Keratinocyte (primary cell): Measurements from ENCODE around the gene AMBRA1. TPM values are rescaled to one million over a fixed set of nuclear protein-coding genes. Genes with fewer than 3 reads are reported as not detected.

ENCODE experiments used
- DNase-seq: peaks from one replicate; pipeline ENCODE4 v3.0.0-alpha.2; 2011; ENCODE audit warnings: low read depth, missing footprints, low spot score
- FAIRE-seq: peaks from 2 replicates; lab custom pipeline; 2011; peaks lifted over from hg19 to GRCh38; lab: Jason Lieb, UNC
- H2AFZ ChIP-seq: 2 replicates; pipeline ENCODE4 v1.6.0; 2012; ENCODE audit warnings: low read length, control low read depth, inconsistent platforms; ENCODE audit not compliant: control insufficient read depth
- H3K27ac ChIP-seq: 2 replicates; pipeline ENCODE4 v1.5.1; 2011; ENCODE audit warnings: low read length; ENCODE audit not compliant: control insufficient read depth, insufficient read depth
- H3K27me3 ChIP-seq: 3 replicates; pipeline ENCODE4 v1.6.0; 2011; ENCODE audit warnings: low read length; ENCODE audit not compliant: control insufficient read depth, insufficient read depth; ENCODE audit errors: extremely low read depth
- H3K36me3 ChIP-seq, 2 experiments: 2 replicates in 1 of 2; 3 replicates in 1 of 2; pipeline ENCODE4 v1.5.1; 2011; ENCODE audit warnings: low read length in 2 of 2, mild to moderate bottlenecking in 1 of 2; ENCODE audit not compliant: control insufficient read depth in 2 of 2, insufficient read depth in 2 of 2; ENCODE audit errors: extremely low read depth in 1 of 2
- H3K4me1 ChIP-seq: 3 replicates; pipeline ENCODE4 v1.5.1; 2011; ENCODE audit warnings: low read length; ENCODE audit not compliant: control insufficient read depth, insufficient read depth; ENCODE audit errors: extremely low read depth
- H3K4me2 ChIP-seq: 3 replicates; pipeline ENCODE4 v1.6.0; 2011; ENCODE audit warnings: low read depth, low read length; ENCODE audit not compliant: control insufficient read depth, insufficient read depth; ENCODE audit errors: extremely low read depth
- H3K4me3 ChIP-seq, 3 experiments: fragments of 200-600 bp in 1 of 3; sonication (generic) in 1 of 3; 2 replicates in 2 of 3; 3 replicates in 1 of 3; pipeline ENCODE4 v1.5.1; 2011 to 2016; ENCODE audit warnings: low read length in 3 of 3, mild to moderate bottlenecking in 3 of 3, control low read depth in 2 of 3, inconsistent platforms in 1 of 3, low read depth in 1 of 3, mixed read lengths in 1 of 3, mixed run types in 1 of 3, moderate library complexity in 1 of 3; ENCODE audit not compliant: control insufficient read depth in 2 of 3, insufficient read depth in 2 of 3; ENCODE audit errors: extremely low read depth in 1 of 3
- H3K79me2 ChIP-seq: 2 replicates; pipeline ENCODE4 v1.6.0; 2012; ENCODE audit warnings: low read length; ENCODE audit not compliant: control insufficient read depth, insufficient read depth
- H3K9ac ChIP-seq: 3 replicates; pipeline ENCODE4 v1.6.0; 2011; ENCODE audit warnings: low read length; ENCODE audit not compliant: control insufficient read depth, insufficient read depth; ENCODE audit errors: extremely low read depth
- H3K9me1 ChIP-seq: 3 replicates; pipeline ENCODE4 v1.6.0; 2011; ENCODE audit warnings: low read length; ENCODE audit not compliant: control insufficient read depth, insufficient read depth; ENCODE audit errors: extremely low read depth
- H3K9me3 ChIP-seq: 2 replicates; pipeline ENCODE4 v1.5.1; 2012; ENCODE audit warnings: low read depth, low read length; ENCODE audit not compliant: control insufficient read depth
- H4K20me1 ChIP-seq: 3 replicates; pipeline ENCODE4 v1.6.0; 2011; ENCODE audit warnings: low read length; ENCODE audit not compliant: control insufficient read depth, insufficient read depth; ENCODE audit errors: extremely low read depth
- EZH2 ChIP-seq: IDR thresholded peaks from one replicate; pipeline ENCODE4 v1.6.1; 2012; ENCODE audit warnings: inconsistent platforms, mild to moderate bottlenecking, low read length, moderate library complexity
- dilution Hi-C: fragments of 300-500 bp; cut with MboI; formaldehyde crosslinking; loops from one replicate; pipeline ENCODE4 v1.7.0; 2020; ENCODE audit warnings: low sequenced_read_pairs; ENCODE audit not compliant: extremely low pct_ligation_motif_present
- polyA plus RNA-seq, 5 experiments: library from polyadenylated mRNA; depleted of rRNA in 3 of 5; stranded (reverse) in 3 of 5; stranded (forward) in 1 of 5; unstranded in 1 of 5; fragments of >200 nt; gene quantifications; 1 replicate in 1 of 5; 2 replicates in 3 of 5; 3 replicates in 1 of 5; pipeline versions ENCODE4 v1.2.1 to v1.2.3, GENCODE V29; 2011 to 2012; ENCODE audit warnings: missing spikeins in 2 of 5, low read depth in 1 of 5, low replicate concordance in 1 of 5
- TF ChIP-seq, protein P1 (sequence below), 3 experiments: IDR thresholded peaks in 1 of 3; conservative IDR thresholded peaks in 1 of 3; optimal IDR thresholded peaks in 1 of 3; 2 replicates in 2 of 3; 3 replicates in 1 of 3; pipeline versions ENCODE3 to v1.5.1; 2011; ENCODE audit warnings: low read length in 3 of 3, mild to moderate bottlenecking in 3 of 3, moderate library complexity in 2 of 3, control low read depth in 1 of 3, inconsistent platforms in 1 of 3; ENCODE audit not compliant: insufficient read depth in 2 of 3; ENCODE audit errors: extremely low read depth in 1 of 3

AMBRA1 gene
- polyA plus RNA-seq, 1 donor (not counting 4 experiments of a cell fraction or from before 2014, with no cell fraction given), result 10.5 TPM

DNA sequence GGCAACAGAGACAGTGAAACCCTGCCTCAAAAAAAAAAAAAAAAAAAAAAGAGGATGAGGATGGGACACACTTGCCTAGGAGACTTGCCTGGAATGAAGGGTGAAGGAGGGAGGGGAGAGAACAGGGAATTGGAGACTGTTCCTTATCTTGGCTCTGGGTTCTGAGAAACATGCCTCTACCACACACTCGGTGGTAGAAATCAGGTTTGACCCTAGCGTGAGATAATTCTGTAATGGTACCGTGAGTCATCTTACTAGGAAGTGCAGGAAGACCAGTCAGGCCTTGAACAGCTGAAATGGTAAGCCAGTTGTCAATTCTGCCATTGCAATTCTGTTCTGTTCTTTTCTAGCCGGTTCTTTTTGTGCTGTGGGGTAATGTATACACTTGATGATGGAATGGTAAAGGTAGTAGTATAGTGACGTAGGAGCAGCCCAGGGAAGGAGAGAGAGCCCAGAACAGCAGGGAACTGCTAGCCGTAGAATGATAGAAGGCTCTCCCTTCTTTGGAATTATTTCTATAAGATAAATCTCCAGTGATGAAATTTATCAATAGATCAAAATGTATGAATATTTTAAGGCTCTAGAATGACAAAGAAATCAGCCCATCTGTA lies 3.9 kb upstream of the AMBRA1 start:
- H4K20me1 ChIP-seq, result no peaks in the 10 kb centered on the region
- no peaks in the 10 kb centered on the region for H3K9me3 ChIP-seq
- no peak overlapping the region for H3K9ac ChIP-seq
- H3K27ac ChIP-seq, result no peak overlapping the region
- dilution Hi-C loops, result no loop called here
- peaks cover 4% of the 10 kb centered on the region for H3K4me1 ChIP-seq
- no peaks in the 10 kb centered on the region for H3K36me3 ChIP-seq
- TF ChIP-seq, protein P1, sequence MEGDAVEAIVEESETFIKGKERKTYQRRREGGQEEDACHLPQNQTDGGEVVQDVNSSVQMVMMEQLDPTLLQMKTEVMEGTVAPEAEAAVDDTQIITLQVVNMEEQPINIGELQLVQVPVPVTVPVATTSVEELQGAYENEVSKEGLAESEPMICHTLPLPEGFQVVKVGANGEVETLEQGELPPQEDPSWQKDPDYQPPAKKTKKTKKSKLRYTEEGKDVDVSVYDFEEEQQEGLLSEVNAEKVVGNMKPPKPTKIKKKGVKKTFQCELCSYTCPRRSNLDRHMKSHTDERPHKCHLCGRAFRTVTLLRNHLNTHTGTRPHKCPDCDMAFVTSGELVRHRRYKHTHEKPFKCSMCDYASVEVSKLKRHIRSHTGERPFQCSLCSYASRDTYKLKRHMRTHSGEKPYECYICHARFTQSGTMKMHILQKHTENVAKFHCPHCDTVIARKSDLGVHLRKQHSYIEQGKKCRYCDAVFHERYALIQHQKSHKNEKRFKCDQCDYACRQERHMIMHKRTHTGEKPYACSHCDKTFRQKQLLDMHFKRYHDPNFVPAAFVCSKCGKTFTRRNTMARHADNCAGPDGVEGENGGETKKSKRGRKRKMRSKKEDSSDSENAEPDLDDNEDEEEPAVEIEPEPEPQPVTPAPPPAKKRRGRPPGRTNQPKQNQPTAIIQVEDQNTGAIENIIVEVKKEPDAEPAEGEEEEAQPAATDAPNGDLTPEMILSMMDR (optimal IDR thresholded peaks at IDR 0.05 in 1 of 3, IDR thresholded peaks at IDR 0.05 in 1 of 3, conservative IDR thresholded peaks at IDR 0.05 in 1 of 3; ENCODE audit: extremely low read depth in 1 of 3, insufficient read depth in 2 of 3, low read length in 3 of 3), result no peak
- TF ChIP-seq EZH2, result no peak
- no peaks in the 10 kb centered on the region for H3K9me1 ChIP-seq
- FAIRE-seq (peak; percentile 17), DNase-seq (no peak)
- no peak overlapping the region for H3K4me2 ChIP-seq
- H3K4me3 ChIP-seq, result no peak overlapping the region
- H3K27me3 ChIP-seq, result no peaks in the 10 kb centered on the region
- peaks cover 11% of the 10 kb centered on the region for H3K79me2 ChIP-seq
- H2AFZ ChIP-seq, result no peak overlapping the region

DNA sequence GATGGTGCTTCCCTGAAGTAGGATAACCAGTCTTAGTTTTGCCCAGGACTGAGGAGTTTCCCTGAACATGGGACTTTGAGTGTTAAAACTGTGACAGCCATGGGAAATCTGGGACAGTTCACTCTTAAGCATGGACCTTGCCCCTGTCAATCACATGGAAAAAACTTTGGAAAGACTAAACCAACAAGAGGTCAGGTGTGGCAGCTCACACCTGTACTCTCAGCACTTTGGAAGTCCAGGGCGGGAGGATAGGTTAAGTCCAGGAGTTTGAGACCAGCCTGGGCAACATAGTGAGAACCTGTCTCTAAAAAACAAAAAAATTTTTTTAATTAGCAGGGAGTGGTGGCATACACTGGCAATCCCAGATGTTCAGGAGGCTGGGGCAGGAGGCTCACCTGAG lies 3.3 kb upstream of the AMBRA1 start:
- H4K20me1 ChIP-seq, result no peaks in the 10 kb centered on the region
- DNase-seq (no peak), FAIRE-seq (no peak)
- H3K36me3 ChIP-seq, result no peaks in the 10 kb centered on the region
- dilution Hi-C loops, result no loop called here
- H3K9me3 ChIP-seq, result no peaks in the 10 kb centered on the region
- H3K4me3 ChIP-seq, result no peak overlapping the region
- peaks cover 4% of the 10 kb centered on the region for H3K4me1 ChIP-seq
- H3K27me3 ChIP-seq, result no peaks in the 10 kb centered on the region
- TF ChIP-seq, protein P1 (optimal IDR thresholded peaks at IDR 0.05 in 1 of 3, IDR thresholded peaks at IDR 0.05 in 1 of 3, conservative IDR thresholded peaks at IDR 0.05 in 1 of 3; ENCODE audit: extremely low read depth in 1 of 3, insufficient read depth in 2 of 3, low read length in 3 of 3), result no peak
- TF ChIP-seq EZH2, result no peak
- no peak overlapping the region for H2AFZ ChIP-seq
- no peak overlapping the region for H3K27ac ChIP-seq
- H3K9ac ChIP-seq, result no peak overlapping the region
- H3K4me2 ChIP-seq, result no peak overlapping the region
- H3K79me2 ChIP-seq, result peaks cover 17% of the 10 kb centered on the region
- no peaks in the 10 kb centered on the region for H3K9me1 ChIP-seq
